ENCODE results near the gene YES1.

YES1 gene

DNA sequence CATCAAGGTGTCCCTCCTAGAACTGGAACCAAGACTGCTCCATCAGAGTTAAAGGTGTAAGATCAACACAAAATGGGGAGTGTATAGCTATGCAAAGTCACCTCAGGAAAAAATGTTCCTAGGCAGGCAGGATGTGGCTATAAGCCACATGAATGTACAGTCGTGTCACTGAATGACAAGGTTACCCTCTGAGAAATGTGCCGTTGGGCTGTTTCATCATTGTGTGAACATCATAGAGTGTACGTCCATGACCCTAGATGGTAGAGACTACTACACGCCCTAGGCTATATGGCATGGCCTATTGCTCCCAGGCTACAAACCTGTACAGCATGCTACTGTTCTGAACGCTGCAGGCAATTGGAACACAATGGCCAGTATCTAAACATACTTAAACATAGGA lies 130.1 kb downstream of the YES1 start:
- DNase-seq: peak; percentile 8

DNA sequence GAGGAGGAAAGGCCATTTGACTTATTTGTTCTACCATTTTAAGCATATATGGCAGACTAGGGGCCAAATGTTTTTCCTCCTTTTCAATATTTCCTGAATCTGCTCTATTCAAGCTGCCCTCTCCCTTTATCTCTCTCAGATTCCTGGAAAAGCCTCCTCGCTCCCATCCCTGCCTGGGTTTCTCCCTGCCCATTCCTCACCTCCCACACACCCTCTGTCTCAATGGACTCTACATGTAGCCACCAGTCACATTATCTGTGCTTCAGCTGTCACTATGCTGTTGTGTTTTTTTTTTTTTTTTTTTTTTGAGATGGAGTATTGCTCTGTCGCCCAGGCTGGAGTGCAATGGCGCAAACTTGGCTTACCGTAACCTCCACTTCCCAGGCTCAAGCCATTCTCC lies 131.7 kb downstream of the YES1 start:
- DNase-seq: no peak

- DNase-seq: no peak
Measured at GRCh38 chr18:679516-679915, 132.5 kb downstream of the YES1 start.

DNA sequence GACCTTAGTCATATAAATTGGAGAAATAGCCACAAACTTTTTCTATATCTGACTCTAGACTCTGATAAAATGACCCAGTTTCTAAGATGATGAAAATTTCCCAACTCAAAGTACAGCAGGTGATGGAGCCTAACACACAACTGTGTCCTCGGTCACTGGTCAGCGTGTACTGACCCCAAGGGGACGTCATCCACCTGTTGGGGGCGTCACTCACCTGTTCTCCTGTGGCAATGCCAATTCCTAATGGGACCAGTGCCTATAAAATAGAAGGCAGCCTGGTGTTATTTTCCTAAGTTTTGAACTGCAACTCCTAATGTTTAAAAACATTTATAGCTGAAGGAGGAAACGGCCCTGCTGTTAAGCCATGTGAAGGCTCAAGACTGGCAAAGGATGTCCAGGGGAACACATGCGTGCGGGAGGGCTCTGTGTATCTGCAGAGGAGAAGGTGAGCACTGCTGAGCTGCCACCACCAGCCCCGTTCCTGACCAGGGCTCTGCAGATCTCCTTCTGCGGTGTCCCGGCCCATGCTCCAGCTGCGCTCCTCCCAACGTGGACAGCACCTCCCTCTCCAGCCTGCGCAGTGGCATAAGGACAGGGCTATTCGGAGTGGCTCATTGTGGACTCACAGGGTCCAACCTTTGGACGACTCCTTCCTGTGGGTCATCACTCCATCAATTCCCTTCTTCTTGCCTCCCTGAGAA lies 133.4 kb downstream of the YES1 start:
- DNase-seq: no peak

GRCh38 chr18:677951-678381 lies 134.1 kb downstream of the YES1 start:
- DNase-seq: no peak

DNA sequence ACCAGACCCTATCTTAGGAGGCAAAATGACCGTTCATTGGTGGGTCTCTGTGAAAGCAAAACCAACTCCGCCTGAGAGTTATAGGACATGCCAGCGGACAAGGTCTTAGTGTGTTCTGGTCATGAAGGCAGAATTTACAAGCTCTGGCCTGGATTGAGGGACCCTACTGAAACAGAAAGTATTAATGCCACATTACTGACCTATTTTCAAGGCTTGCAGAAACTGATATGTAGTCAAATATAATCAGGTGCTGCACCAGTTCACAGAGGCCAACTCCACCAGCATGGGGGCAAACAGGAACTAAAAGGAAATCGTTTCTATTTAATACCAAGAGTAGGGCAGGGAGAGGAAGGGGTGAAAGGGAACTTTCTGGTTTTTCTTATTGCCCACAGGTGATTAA lies 134.9 kb downstream of the YES1 start:
- no peak for DNase-seq

DNA sequence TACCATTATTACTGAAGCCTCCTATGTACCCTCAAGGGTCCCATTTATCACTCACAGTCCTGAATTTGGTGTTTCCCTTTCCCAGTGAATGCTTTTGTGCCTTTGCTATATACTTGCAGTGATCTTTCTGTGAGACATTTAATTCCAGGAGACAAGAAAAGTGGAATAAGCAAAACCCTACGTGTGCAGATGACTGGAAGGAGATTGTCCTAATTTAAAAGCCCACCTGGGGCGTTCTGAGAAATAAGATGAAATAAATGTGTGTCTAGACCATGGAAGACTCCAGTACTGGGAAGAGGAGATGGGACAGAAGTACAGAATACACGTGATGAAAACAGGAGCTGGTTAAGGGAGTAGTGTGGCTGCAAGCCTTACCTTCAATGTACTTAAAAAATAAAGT lies 135.3 kb downstream of the YES1 start:
- DNase-seq: no peak

DNA sequence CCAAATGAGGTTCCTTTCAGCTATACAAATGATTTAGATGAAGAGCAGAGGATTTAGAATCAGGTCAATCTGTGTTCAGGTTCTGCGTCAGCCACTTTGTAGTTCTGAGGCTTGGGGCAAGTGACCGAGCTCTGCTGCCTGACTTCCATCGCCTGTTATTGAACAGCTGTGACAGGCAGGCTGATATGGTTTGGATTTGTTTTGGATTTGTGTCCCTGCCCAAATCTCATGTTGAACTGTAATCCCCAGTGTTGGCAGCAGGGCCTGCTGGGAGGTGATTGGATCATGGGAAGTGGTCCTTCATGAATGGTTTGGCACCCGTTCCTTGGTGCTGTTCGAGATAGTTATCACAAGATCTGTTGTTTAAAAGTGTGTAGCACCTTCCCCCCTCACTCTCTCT lies 136.0 kb downstream of the YES1 start:
- no peak for DNase-seq

DNA sequence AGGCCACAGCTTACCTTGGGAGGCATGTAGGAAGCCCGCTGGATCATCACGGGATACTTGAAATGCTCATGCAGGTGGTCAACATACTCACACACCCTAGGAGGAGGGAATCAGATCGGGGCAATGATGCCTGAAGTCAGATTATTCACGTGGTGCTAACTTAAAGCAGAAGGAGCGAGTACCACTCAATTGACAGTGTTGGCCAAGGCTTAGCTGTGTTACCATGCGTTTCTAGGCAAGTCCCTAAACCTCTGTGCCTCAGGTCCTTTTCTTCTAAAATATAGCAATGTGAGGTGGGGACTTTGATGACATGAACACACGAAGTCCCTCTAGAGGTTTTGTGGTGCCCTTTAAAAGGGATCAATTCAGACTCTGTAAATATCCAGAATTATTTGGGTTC lies 136.7 kb downstream of the YES1 start:
- no peak for DNase-seq

- no peak for DNase-seq
Measured at GRCh38 chr18:673769-674168, 138.3 kb downstream of the YES1 start.

- no peak for DNase-seq
Measured at GRCh38 chr18:673317-673716, 138.7 kb downstream of the YES1 start.
